ENCODE results near the gene SCYGR6.

SCYGR6 gene

GRCh38 chr2:227724394-227725039 is at the start of gene SCYGR6:
Gene SCYGR6 (minus strand): TSS chr2:227724757. CDS start chr2:227724757, 0 bp downstream.
- Histone ChIP-seq H3K9ac (ENCODE audit: low read length in 5 of 5) (no peak within 1 kb of the TSS), H3K9me3 (ENCODE audit: control insufficient read depth in 5 of 5, low read length in 5 of 5) (no peaks in the 10 kb centered on the region), H3K4me3 (ENCODE audit: low read depth in 1 of 5, low read length in 5 of 5) (no peak within 1 kb of the TSS), H3K27ac (ENCODE audit: low read depth, low read length) (no peak within 1 kb of the TSS), H3K4me1 (ENCODE audit: control insufficient read depth in 5 of 5, insufficient read depth in 5 of 5, low read length in 5 of 5) (peaks cover 0 to 4% (median 0%) of the 10 kb centered on the region in 5 donors), H3K36me3 (ENCODE audit: control insufficient read depth in 5 of 5, insufficient read depth in 5 of 5, low read length in 5 of 5) (no peaks in the 10 kb centered on the region), H3K27me3 (ENCODE audit: control insufficient read depth in 5 of 5, insufficient read depth in 4 of 5, low read length in 5 of 5) (no peaks in the 10 kb centered on the region)

GRCh38 chr2:227774011-227774624 is 49.6 kb upstream of the SCYGR6 start:
- Histone ChIP-seq H3K4me1 (ENCODE audit: control insufficient read depth in 5 of 5, insufficient read depth in 5 of 5, low read length in 5 of 5) (no peaks in the 10 kb centered on the region), H3K4me3 (ENCODE audit: low read depth in 1 of 5, low read length in 5 of 5) (no peak overlapping the region), H3K9me3 (ENCODE audit: control insufficient read depth in 5 of 5, low read length in 5 of 5) (no peaks in the 10 kb centered on the region), H3K27ac (ENCODE audit: low read depth, low read length) (no peak overlapping the region), H3K9ac (ENCODE audit: low read length in 5 of 5) (no peak overlapping the region), H3K27me3 (ENCODE audit: control insufficient read depth in 5 of 5, insufficient read depth in 4 of 5, low read length in 5 of 5) (no peaks in the 10 kb centered on the region), H3K36me3 (ENCODE audit: control insufficient read depth in 5 of 5, insufficient read depth in 5 of 5, low read length in 5 of 5) (no peaks in the 10 kb centered on the region)

- no peaks in the 10 kb centered on the region for H3K4me1 ChIP-seq (ENCODE audit: control insufficient read depth in 5 of 5, insufficient read depth in 5 of 5, low read length in 5 of 5)
- H3K36me3 ChIP-seq (ENCODE audit: control insufficient read depth in 5 of 5, insufficient read depth in 5 of 5, low read length in 5 of 5): no peaks in the 10 kb centered on the region
- H3K4me3 ChIP-seq (ENCODE audit: low read depth in 1 of 5, low read length in 5 of 5): no peak overlapping the region
- H3K27me3 ChIP-seq (ENCODE audit: control insufficient read depth in 5 of 5, insufficient read depth in 4 of 5, low read length in 5 of 5): no peaks in the 10 kb centered on the region
- H3K9ac ChIP-seq (ENCODE audit: low read length in 5 of 5): no peak overlapping the region
- no peaks in the 10 kb centered on the region for H3K9me3 ChIP-seq (ENCODE audit: control insufficient read depth in 5 of 5, low read length in 5 of 5)
- H3K27ac ChIP-seq (ENCODE audit: low read depth, low read length): no peak overlapping the region
Measured at GRCh38 chr2:227772932-227773331, 48.4 kb upstream of the SCYGR6 start.

GRCh38 chr2:227772197-227772661 is 47.7 kb upstream of the SCYGR6 start:
- Histone ChIP-seq H3K4me1 (ENCODE audit: control insufficient read depth in 5 of 5, insufficient read depth in 5 of 5, low read length in 5 of 5) (no peaks in the 10 kb centered on the region), H3K9ac (ENCODE audit: low read length in 5 of 5) (no peak overlapping the region), H3K9me3 (ENCODE audit: control insufficient read depth in 5 of 5, low read length in 5 of 5) (no peaks in the 10 kb centered on the region), H3K27ac (ENCODE audit: low read depth, low read length) (no peak overlapping the region), H3K4me3 (ENCODE audit: low read depth in 1 of 5, low read length in 5 of 5) (no peak overlapping the region), H3K36me3 (ENCODE audit: control insufficient read depth in 5 of 5, insufficient read depth in 5 of 5, low read length in 5 of 5) (no peaks in the 10 kb centered on the region), H3K27me3 (ENCODE audit: control insufficient read depth in 5 of 5, insufficient read depth in 4 of 5, low read length in 5 of 5) (no peaks in the 10 kb centered on the region)

- Histone ChIP-seq H3K36me3 (ENCODE audit: control insufficient read depth in 5 of 5, insufficient read depth in 5 of 5, low read length in 5 of 5) (no peaks in the 10 kb centered on the region), H3K4me3 (ENCODE audit: low read depth in 1 of 5, low read length in 5 of 5) (no peak overlapping the region), H3K9ac (ENCODE audit: low read length in 5 of 5) (no peak overlapping the region), H3K27me3 (ENCODE audit: control insufficient read depth in 5 of 5, insufficient read depth in 4 of 5, low read length in 5 of 5) (no peaks in the 10 kb centered on the region), H3K27ac (ENCODE audit: low read depth, low read length) (no peak overlapping the region), H3K4me1 (ENCODE audit: control insufficient read depth in 5 of 5, insufficient read depth in 5 of 5, low read length in 5 of 5) (peaks cover 0 to 12% (median 9%) of the 10 kb centered on the region in 5 donors), H3K9me3 (ENCODE audit: control insufficient read depth in 5 of 5, low read length in 5 of 5) (no peaks in the 10 kb centered on the region)
Measured at GRCh38 chr2:227767830-227768229, 43.3 kb upstream of the SCYGR6 start.

GRCh38 chr2:227766373-227766883 is 41.9 kb upstream of the SCYGR6 start:
- Histone ChIP-seq H3K27me3 (ENCODE audit: control insufficient read depth in 5 of 5, insufficient read depth in 4 of 5, low read length in 5 of 5) (no peaks in the 10 kb centered on the region), H3K36me3 (ENCODE audit: control insufficient read depth in 5 of 5, insufficient read depth in 5 of 5, low read length in 5 of 5) (no peaks in the 10 kb centered on the region), H3K9ac (ENCODE audit: low read length in 5 of 5) (peak overlapping the region in 3 of 5 donors; percentile 5 to 80 (median 64)), H3K27ac (ENCODE audit: low read depth, low read length) (peak overlapping the region; percentile 85), H3K4me3 (ENCODE audit: low read depth in 1 of 5, low read length in 5 of 5) (no peak overlapping the region), H3K9me3 (ENCODE audit: control insufficient read depth in 5 of 5, low read length in 5 of 5) (no peaks in the 10 kb centered on the region), H3K4me1 (ENCODE audit: control insufficient read depth in 5 of 5, insufficient read depth in 5 of 5, low read length in 5 of 5) (peaks cover 0 to 17% (median 13%) of the 10 kb centered on the region in 5 donors)

- Histone ChIP-seq H3K9me3 (ENCODE audit: control insufficient read depth in 5 of 5, low read length in 5 of 5) (no peaks in the 10 kb centered on the region), H3K9ac (ENCODE audit: low read length in 5 of 5) (peak overlapping the region in 3 of 5 donors; percentile 40 to 80 (median 64)), H3K36me3 (ENCODE audit: control insufficient read depth in 5 of 5, insufficient read depth in 5 of 5, low read length in 5 of 5) (no peaks in the 10 kb centered on the region), H3K4me1 (ENCODE audit: control insufficient read depth in 5 of 5, insufficient read depth in 5 of 5, low read length in 5 of 5) (peaks cover 0 to 17% (median 14%) of the 10 kb centered on the region in 5 donors), H3K27ac (ENCODE audit: low read depth, low read length) (peak overlapping the region; percentile 85), H3K4me3 (ENCODE audit: low read depth in 1 of 5, low read length in 5 of 5) (no peak overlapping the region), H3K27me3 (ENCODE audit: control insufficient read depth in 5 of 5, insufficient read depth in 4 of 5, low read length in 5 of 5) (no peaks in the 10 kb centered on the region)
Measured at GRCh38 chr2:227765788-227766372, 41.3 kb upstream of the SCYGR6 start.

- no peaks in the 10 kb centered on the region for H3K36me3 ChIP-seq (ENCODE audit: control insufficient read depth in 5 of 5, insufficient read depth in 5 of 5, low read length in 5 of 5)
- peak overlapping the region; percentile 73 for H3K27ac ChIP-seq (ENCODE audit: low read depth, low read length)
- no peaks in the 10 kb centered on the region for H3K9me3 ChIP-seq (ENCODE audit: control insufficient read depth in 5 of 5, low read length in 5 of 5)
- no peak overlapping the region for H3K9ac ChIP-seq (ENCODE audit: low read length in 5 of 5)
- H3K4me1 ChIP-seq (ENCODE audit: control insufficient read depth in 5 of 5, insufficient read depth in 5 of 5, low read length in 5 of 5): peaks cover 0 to 17% (median 14%) of the 10 kb centered on the region in 5 donors
- H3K27me3 ChIP-seq (ENCODE audit: control insufficient read depth in 5 of 5, insufficient read depth in 4 of 5, low read length in 5 of 5): no peaks in the 10 kb centered on the region
- H3K4me3 ChIP-seq (ENCODE audit: low read depth in 1 of 5, low read length in 5 of 5): no peak overlapping the region
Measured at GRCh38 chr2:227761740-227762476, 37.4 kb upstream of the SCYGR6 start.

- Histone ChIP-seq H3K9ac (ENCODE audit: low read length in 5 of 5) (no peak overlapping the region), H3K4me3 (ENCODE audit: low read depth in 1 of 5, low read length in 5 of 5) (no peak overlapping the region), H3K4me1 (ENCODE audit: control insufficient read depth in 5 of 5, insufficient read depth in 5 of 5, low read length in 5 of 5) (peaks cover 0 to 7% (median 4%) of the 10 kb centered on the region in 5 donors), H3K36me3 (ENCODE audit: control insufficient read depth in 5 of 5, insufficient read depth in 5 of 5, low read length in 5 of 5) (no peaks in the 10 kb centered on the region), H3K9me3 (ENCODE audit: control insufficient read depth in 5 of 5, low read length in 5 of 5) (no peaks in the 10 kb centered on the region), H3K27ac (ENCODE audit: low read depth, low read length) (no peak overlapping the region), H3K27me3 (ENCODE audit: control insufficient read depth in 5 of 5, insufficient read depth in 4 of 5, low read length in 5 of 5) (no peaks in the 10 kb centered on the region)
Measured at GRCh38 chr2:227759411-227760118, 35.0 kb upstream of the SCYGR6 start.

All from subcutaneous abdominal adipose tissue (tissue), 5 donors.